Kidney (tissue), 14 donors: ENCODE measurements around the gene CLEC18B. TPM values are rescaled to one million over a fixed set of nuclear protein-coding genes. Genes with fewer than 3 reads are reported as not detected.

ENCODE experiments used
- DNase-seq, 5 donors: peaks; one replicate each; pipeline ENCODE4 v3.0.0-alpha.2; 2013 to 2020
- FAIRE-seq: peaks from 2 replicates; lab custom pipeline; 2012; peaks lifted over from hg19 to GRCh38; lab: Jason Lieb, UNC
- H3K27ac ChIP-seq, 2 donors: one replicate each; pipeline ENCODE4 v1.7.0; 2013; ENCODE audit warnings: low read depth in 2 of 2, low read length in 2 of 2, inconsistent platforms in 1 of 2
- H3K27me3 ChIP-seq: one replicate; pipeline ENCODE4 v1.7.1; 2013; ENCODE audit warnings: low read length, inconsistent platforms; ENCODE audit not compliant: control insufficient read depth, insufficient read depth
- H3K36me3 ChIP-seq, 3 donors: one replicate each; pipeline versions ENCODE4 v1.7.0 to v1.7.1; 2013; ENCODE audit warnings: low read length in 3 of 3, control low read depth in 1 of 3, inconsistent platforms in 1 of 3; ENCODE audit not compliant: insufficient read depth in 3 of 3, control insufficient read depth in 2 of 3
- H3K4me1 ChIP-seq, 3 donors: one replicate each; pipeline versions ENCODE4 v1.7.0 to v1.7.1; 2013; ENCODE audit warnings: low read length in 3 of 3, inconsistent platforms in 1 of 3, low read depth in 1 of 3; ENCODE audit not compliant: control insufficient read depth in 2 of 3, insufficient read depth in 2 of 3
- H3K4me3 ChIP-seq, 3 donors: one replicate each; pipeline versions ENCODE4 v1.7.0 to v1.8.1; 2013; ENCODE audit warnings: low read length in 3 of 3, control low read depth in 1 of 3, inconsistent platforms in 1 of 3
- H3K9ac ChIP-seq, 3 donors: one replicate each; pipeline versions ENCODE4 v1.7.0 to v1.7.1; 2013; ENCODE audit warnings: low read length in 3 of 3, control low read depth in 1 of 3, inconsistent platforms in 1 of 3
- H3K9me3 ChIP-seq, 3 donors: one replicate each; pipeline versions ENCODE4 v1.7.0 to v1.7.1; 2013; ENCODE audit warnings: low read length in 3 of 3, control low read depth in 1 of 3, inconsistent platforms in 1 of 3; ENCODE audit not compliant: control insufficient read depth in 2 of 3, insufficient read depth in 1 of 3
- CTCF ChIP-seq: IDR thresholded peaks from 3 replicates; pipeline ENCODE4 v1.5.1; 2012; ENCODE audit warnings: mild to moderate bottlenecking, moderate library complexity, borderline replicate concordance; ENCODE audit not compliant: insufficient read depth; ENCODE audit errors: extremely low read depth
- intact Hi-C: fragments of 100-400 bp; cut with DNase I; formaldehyde crosslinking; loops from one replicate; pipeline ENCODE4 v1.11.1; 2022
- polyA plus RNA-seq: library from polyadenylated mRNA; stranded (reverse); fragments of 350-450 nt; fragmentation: Illumina TruSeq; extraction: RNeasy Lipid Tissue Mini Kit (QIAGEN cat#74804); gene quantifications from one replicate; pipeline ENCODE4 v1.2.3, GENCODE V29; 2014; ENCODE audit warnings: low read depth, low replicate concordance; ENCODE audit not compliant: insufficient read depth
- total RNA-seq: library from RNA; stranded (reverse); fragmentation: NEBNext Ultra II Directional; extraction: Animal tissue kit (Norgen Biotek cat#: 25700); gene quantifications from one replicate; pipeline ENCODE4 v1.2.1, GENCODE V29; 2021
- donor health status: control.
- donor health status: control.
- donor health status: control.
- donor health status: control.
- donor health status: control.
- donor health status: DM: yes; HTN: yes; CAD: no.
- donor health status: Normal renal cell carcinoma (clear cell type).

The CLEC18B gene
- total and polyA plus RNA-seq, 2 donors from 2014 or later: 5.3 to 46.1 TPM

- Histone ChIP-seq H3K27ac (no peak overlapping the region), H3K4me3 (no peak overlapping the region), H3K4me1 (no peaks in the 10 kb centered on the region), H3K9me3 (no peaks in the 10 kb centered on the region), H3K9ac (no peak overlapping the region), H3K36me3 (peaks cover 22 to 72% (median 72%) of the 10 kb centered on the region in 3 donors), H3K27me3 (no peaks in the 10 kb centered on the region)
- no peak for DNase-seq
- TF ChIP-seq CTCF: no peak
- FAIRE-seq: no peak
- intact Hi-C loops: no loop called here
Measured at GRCh38 chr16:74466872-74467271, 45.6 kb upstream of the CLEC18B start.

- Histone ChIP-seq H3K9ac (no peak overlapping the region), H3K36me3 (peaks cover 22 to 70% (median 67%) of the 10 kb centered on the region in 3 donors), H3K4me1 (no peaks in the 10 kb centered on the region), H3K9me3 (no peaks in the 10 kb centered on the region), H3K4me3 (no peak overlapping the region), H3K27ac (no peak overlapping the region), H3K27me3 (no peaks in the 10 kb centered on the region)
- FAIRE-seq (no peak), DNase-seq (no peak)
- no peak for TF ChIP-seq CTCF
- intact Hi-C loops: no loop called here
Measured at GRCh38 chr16:74465851-74466685, 44.8 kb upstream of the CLEC18B start.

GRCh38 chr16:74465281-74465680 is 44.0 kb upstream of the CLEC18B start:
- no peak overlapping the region for H3K4me3 ChIP-seq
- peaks cover 22 to 71% (median 70%) of the 10 kb centered on the region in 3 donors for H3K36me3 ChIP-seq
- DNase-seq: no peak
- H3K27me3 ChIP-seq: no peaks in the 10 kb centered on the region
- H3K4me1 ChIP-seq: no peaks in the 10 kb centered on the region
- H3K9ac ChIP-seq: no peak overlapping the region
- no peak overlapping the region for H3K27ac ChIP-seq
- FAIRE-seq: no peak
- intact Hi-C loops: no loop called here
- no peak for TF ChIP-seq CTCF
- no peaks in the 10 kb centered on the region for H3K9me3 ChIP-seq
